GM12874 (cell line): ENCODE measurements around the gene C2orf78.

Experiments used
- CTCF ChIP-seq: IDR thresholded peaks from 2 replicates; pipeline ENCODE4 v1.5.1; 2011; ENCODE audit warnings: low read depth, mild to moderate bottlenecking, control low read depth, low read length, moderate library complexity; ENCODE audit not compliant: insufficient read depth

The C2orf78 gene

GRCh38 chr2:73836141-73836943 is 52.4 kb downstream of the C2orf78 start:
- no peak for TF ChIP-seq CTCF

GRCh38 chr2:73837847-73838585 is 54.0 kb downstream of the C2orf78 start:
- no peak for TF ChIP-seq CTCF

GRCh38 chr2:73838889-73839534 is 55.0 kb downstream of the C2orf78 start:
- TF ChIP-seq CTCF: no peak

- TF ChIP-seq CTCF: no peak
These were observed 55.8 kb downstream of the C2orf78 start for GRCh38 chr2:73839653-73840411.

GRCh38 chr2:73841912-73842738 is 58.1 kb downstream of the C2orf78 start:
- no peak for TF ChIP-seq CTCF

- no peak for TF ChIP-seq CTCF
These were observed 58.7 kb downstream of the C2orf78 start for GRCh38 chr2:73842739-73843019.
